Measurements from ENCODE around the gene IGSF5.
"Not testable (repeated sequence)": the region's sequence is repeated elsewhere in the genome, so short reads cannot be mapped to it uniquely, and the experiment has no call there.

IGSF5 gene

GRCh38 chr21:39738566-39738965 is 6.4 kb upstream of the IGSF5 start:
- H3K9me3 ChIP-seq (ENCODE audit: control insufficient read depth, insufficient read depth, low read length), result no peaks in the 10 kb centered on the region
- no peaks in the 10 kb centered on the region for H3K36me3 ChIP-seq (ENCODE audit: control insufficient read depth, insufficient read depth, low read length)
- no peak overlapping the region for H3K4me3 ChIP-seq (ENCODE audit: low read depth, low read length)
- H3K9ac ChIP-seq (ENCODE audit: low read depth, low read length), result no peak overlapping the region
- no peaks in the 10 kb centered on the region for H3K4me1 ChIP-seq (ENCODE audit: control insufficient read depth, insufficient read depth, low read length)
- H3K27ac ChIP-seq (ENCODE audit: low read depth, low read length), result no peak overlapping the region
- no peaks in the 10 kb centered on the region for H3K27me3 ChIP-seq (ENCODE audit: control insufficient read depth, insufficient read depth, low read length)

- not testable (repeated sequence) for H3K36me3 ChIP-seq (ENCODE audit: control insufficient read depth, insufficient read depth, low read length); H3K27me3 ChIP-seq (ENCODE audit: control insufficient read depth, insufficient read depth, low read length); H3K9ac ChIP-seq (ENCODE audit: low read depth, low read length); H3K9me3 ChIP-seq (ENCODE audit: control insufficient read depth, insufficient read depth, low read length); H3K27ac ChIP-seq (ENCODE audit: low read depth, low read length); H3K4me3 ChIP-seq (ENCODE audit: low read depth, low read length); H3K4me1 ChIP-seq (ENCODE audit: control insufficient read depth, insufficient read depth, low read length)
Measured at GRCh38 chr21:39739531-39739930, 5.5 kb upstream of the IGSF5 start.

- H3K9me3 ChIP-seq (ENCODE audit: control insufficient read depth, insufficient read depth, low read length); H3K27me3 ChIP-seq (ENCODE audit: control insufficient read depth, insufficient read depth, low read length); H3K4me1 ChIP-seq (ENCODE audit: control insufficient read depth, insufficient read depth, low read length); H3K36me3 ChIP-seq (ENCODE audit: control insufficient read depth, insufficient read depth, low read length); H3K9ac ChIP-seq (ENCODE audit: low read depth, low read length); H3K4me3 ChIP-seq (ENCODE audit: low read depth, low read length); H3K27ac ChIP-seq (ENCODE audit: low read depth, low read length): not testable (repeated sequence)
Measured at GRCh38 chr21:39742561-39742960, 2.4 kb upstream of the IGSF5 start.

- not testable (repeated sequence) for H3K4me3 ChIP-seq (ENCODE audit: low read depth, low read length); H3K36me3 ChIP-seq (ENCODE audit: control insufficient read depth, insufficient read depth, low read length); H3K9me3 ChIP-seq (ENCODE audit: control insufficient read depth, insufficient read depth, low read length); H3K9ac ChIP-seq (ENCODE audit: low read depth, low read length); H3K27me3 ChIP-seq (ENCODE audit: control insufficient read depth, insufficient read depth, low read length); H3K27ac ChIP-seq (ENCODE audit: low read depth, low read length); H3K4me1 ChIP-seq (ENCODE audit: control insufficient read depth, insufficient read depth, low read length)
Measured at GRCh38 chr21:39745332-39745731, 349 bp downstream of the IGSF5 start.

GRCh38 chr21:39750670-39751069 is 5.7 kb downstream of the IGSF5 start:
- Histone ChIP-seq H3K9me3 (ENCODE audit: control insufficient read depth, insufficient read depth, low read length) (no peaks in the 10 kb centered on the region), H3K36me3 (ENCODE audit: control insufficient read depth, insufficient read depth, low read length) (no peaks in the 10 kb centered on the region), H3K27me3 (ENCODE audit: control insufficient read depth, insufficient read depth, low read length) (no peaks in the 10 kb centered on the region), H3K27ac (ENCODE audit: low read depth, low read length) (no peak overlapping the region), H3K4me1 (ENCODE audit: control insufficient read depth, insufficient read depth, low read length) (no peaks in the 10 kb centered on the region), H3K4me3 (ENCODE audit: low read depth, low read length) (no peak overlapping the region), H3K9ac (ENCODE audit: low read depth, low read length) (no peak overlapping the region)

GRCh38 chr21:39754811-39755210 is 9.8 kb downstream of the IGSF5 start:
- no peak overlapping the region for H3K27ac ChIP-seq (ENCODE audit: low read depth, low read length)
- no peaks in the 10 kb centered on the region for H3K4me1 ChIP-seq (ENCODE audit: control insufficient read depth, insufficient read depth, low read length)
- no peak overlapping the region for H3K9ac ChIP-seq (ENCODE audit: low read depth, low read length)
- H3K9me3 ChIP-seq (ENCODE audit: control insufficient read depth, insufficient read depth, low read length), result no peaks in the 10 kb centered on the region
- no peak overlapping the region for H3K4me3 ChIP-seq (ENCODE audit: low read depth, low read length)
- H3K27me3 ChIP-seq (ENCODE audit: control insufficient read depth, insufficient read depth, low read length), result no peaks in the 10 kb centered on the region
- H3K36me3 ChIP-seq (ENCODE audit: control insufficient read depth, insufficient read depth, low read length), result no peaks in the 10 kb centered on the region

GRCh38 chr21:39756285-39756684 is 11.3 kb downstream of the IGSF5 start:
- no peak overlapping the region for H3K27ac ChIP-seq (ENCODE audit: low read depth, low read length)
- H3K4me3 ChIP-seq (ENCODE audit: low read depth, low read length), result no peak overlapping the region
- no peaks in the 10 kb centered on the region for H3K27me3 ChIP-seq (ENCODE audit: control insufficient read depth, insufficient read depth, low read length)
- no peak overlapping the region for H3K9ac ChIP-seq (ENCODE audit: low read depth, low read length)
- H3K9me3 ChIP-seq (ENCODE audit: control insufficient read depth, insufficient read depth, low read length), result no peaks in the 10 kb centered on the region
- H3K36me3 ChIP-seq (ENCODE audit: control insufficient read depth, insufficient read depth, low read length), result no peaks in the 10 kb centered on the region
- no peaks in the 10 kb centered on the region for H3K4me1 ChIP-seq (ENCODE audit: control insufficient read depth, insufficient read depth, low read length)

GRCh38 chr21:39763272-39763970 is 18.4 kb downstream of the IGSF5 start:
- Histone ChIP-seq H3K9me3 (ENCODE audit: control insufficient read depth, insufficient read depth, low read length) (no peaks in the 10 kb centered on the region), H3K9ac (ENCODE audit: low read depth, low read length) (no peak overlapping the region), H3K27me3 (ENCODE audit: control insufficient read depth, insufficient read depth, low read length) (no peaks in the 10 kb centered on the region), H3K36me3 (ENCODE audit: control insufficient read depth, insufficient read depth, low read length) (no peaks in the 10 kb centered on the region), H3K27ac (ENCODE audit: low read depth, low read length) (no peak overlapping the region), H3K4me1 (ENCODE audit: control insufficient read depth, insufficient read depth, low read length) (no peaks in the 10 kb centered on the region), H3K4me3 (ENCODE audit: low read depth, low read length) (no peak overlapping the region)

- Histone ChIP-seq H3K4me1 (ENCODE audit: control insufficient read depth, insufficient read depth, low read length) (no peaks in the 10 kb centered on the region), H3K4me3 (ENCODE audit: low read depth, low read length) (no peak overlapping the region), H3K9me3 (ENCODE audit: control insufficient read depth, insufficient read depth, low read length) (no peaks in the 10 kb centered on the region), H3K27me3 (ENCODE audit: control insufficient read depth, insufficient read depth, low read length) (no peaks in the 10 kb centered on the region), H3K27ac (ENCODE audit: low read depth, low read length) (no peak overlapping the region), H3K36me3 (ENCODE audit: control insufficient read depth, insufficient read depth, low read length) (no peaks in the 10 kb centered on the region), H3K9ac (ENCODE audit: low read depth, low read length) (no peak overlapping the region)
Measured at GRCh38 chr21:39774227-39774626, 29.2 kb downstream of the IGSF5 start.

- no peaks in the 10 kb centered on the region for H3K27me3 ChIP-seq (ENCODE audit: control insufficient read depth, insufficient read depth, low read length)
- H3K9me3 ChIP-seq (ENCODE audit: control insufficient read depth, insufficient read depth, low read length), result no peaks in the 10 kb centered on the region
- H3K9ac ChIP-seq (ENCODE audit: low read depth, low read length), result no peak overlapping the region
- H3K36me3 ChIP-seq (ENCODE audit: control insufficient read depth, insufficient read depth, low read length), result no peaks in the 10 kb centered on the region
- no peaks in the 10 kb centered on the region for H3K4me1 ChIP-seq (ENCODE audit: control insufficient read depth, insufficient read depth, low read length)
- H3K27ac ChIP-seq (ENCODE audit: low read depth, low read length), result no peak overlapping the region
- H3K4me3 ChIP-seq (ENCODE audit: low read depth, low read length), result no peak overlapping the region
Measured at GRCh38 chr21:39775816-39776215, 30.8 kb downstream of the IGSF5 start.

- Histone ChIP-seq H3K36me3 (ENCODE audit: control insufficient read depth, insufficient read depth, low read length) (no peaks in the 10 kb centered on the region), H3K4me1 (ENCODE audit: control insufficient read depth, insufficient read depth, low read length) (no peaks in the 10 kb centered on the region), H3K27me3 (ENCODE audit: control insufficient read depth, insufficient read depth, low read length) (no peaks in the 10 kb centered on the region), H3K27ac (ENCODE audit: low read depth, low read length) (no peak overlapping the region), H3K4me3 (ENCODE audit: low read depth, low read length) (no peak overlapping the region), H3K9me3 (ENCODE audit: control insufficient read depth, insufficient read depth, low read length) (no peaks in the 10 kb centered on the region), H3K9ac (ENCODE audit: low read depth, low read length) (no peak overlapping the region)
Measured at GRCh38 chr21:39776589-39776988, 31.6 kb downstream of the IGSF5 start.

GRCh38 chr21:39781331-39781730 is 36.3 kb downstream of the IGSF5 start:
- no peaks in the 10 kb centered on the region for H3K9me3 ChIP-seq (ENCODE audit: control insufficient read depth, insufficient read depth, low read length)
- H3K27ac ChIP-seq (ENCODE audit: low read depth, low read length), result no peak overlapping the region
- no peak overlapping the region for H3K4me3 ChIP-seq (ENCODE audit: low read depth, low read length)
- no peaks in the 10 kb centered on the region for H3K36me3 ChIP-seq (ENCODE audit: control insufficient read depth, insufficient read depth, low read length)
- H3K27me3 ChIP-seq (ENCODE audit: control insufficient read depth, insufficient read depth, low read length), result no peaks in the 10 kb centered on the region
- H3K4me1 ChIP-seq (ENCODE audit: control insufficient read depth, insufficient read depth, low read length), result no peaks in the 10 kb centered on the region
- H3K9ac ChIP-seq (ENCODE audit: low read depth, low read length), result no peak overlapping the region

Measured in HUES48 (cell line).